CD1c-positive myeloid dendritic cell (primary cell): Measurements from ENCODE around the gene SLC38A7.
"Not testable (repeated sequence)": the region's sequence is repeated elsewhere in the genome, so short reads cannot be mapped to it uniquely, and the experiment has no call there.

ENCODE experiments used
- DNase-seq: peaks from one replicate; pipeline ENCODE4 v3.0.0-alpha.2; 2016; ENCODE audit errors: extremely low spot score

The SLC38A7 gene

GRCh38 chr16:58678269-58678668 lies 6.3 kb downstream of the SLC38A7 start:
- DNase-seq, result no peak

GRCh38 chr16:58670946-58671583 lies 13.5 kb downstream of the SLC38A7 start:
- no peak for DNase-seq

- DNase-seq, result no peak
These were observed 14.4 kb downstream of the SLC38A7 start for GRCh38 chr16:58670177-58670576.

GRCh38 chr16:58665200-58665599 lies 19.4 kb downstream of the SLC38A7 start:
- DNase-seq, result no peak

GRCh38 chr16:58661199-58661830 lies 23.3 kb downstream of the SLC38A7 start:
- peak; percentile 79 for DNase-seq

GRCh38 chr16:58659911-58660310 lies 24.7 kb downstream of the SLC38A7 start:
- DNase-seq, result not testable (repeated sequence)

GRCh38 chr16:58658796-58659211 lies 25.8 kb downstream of the SLC38A7 start:
- peak; percentile 10 for DNase-seq

- no peak for DNase-seq
These were observed 27.7 kb downstream of the SLC38A7 start for GRCh38 chr16:58656899-58657298.

GRCh38 chr16:58655215-58655596 lies 29.4 kb downstream of the SLC38A7 start:
- DNase-seq, result no peak

- no peak for DNase-seq
These were observed 29.9 kb downstream of the SLC38A7 start for GRCh38 chr16:58654560-58655214.

GRCh38 chr16:58652741-58653140 lies 31.8 kb downstream of the SLC38A7 start:
- no peak for DNase-seq

- no peak for DNase-seq
These were observed 32.6 kb downstream of the SLC38A7 start for GRCh38 chr16:58651965-58652348.

GRCh38 chr16:58649707-58650106 lies 34.9 kb downstream of the SLC38A7 start:
- no peak for DNase-seq

- no peak for DNase-seq
These were observed 37.5 kb downstream of the SLC38A7 start for GRCh38 chr16:58647107-58647506.

- no peak for DNase-seq
These were observed 39.6 kb downstream of the SLC38A7 start for GRCh38 chr16:58644765-58645487.

GRCh38 chr16:58644108-58644507 lies 40.5 kb downstream of the SLC38A7 start:
- DNase-seq, result no peak

GRCh38 chr16:58640949-58641348 lies 43.6 kb downstream of the SLC38A7 start:
- DNase-seq, result no peak

GRCh38 chr16:58639836-58640235 lies 44.7 kb downstream of the SLC38A7 start:
- DNase-seq, result no peak

GRCh38 chr16:58639230-58639629 lies 45.3 kb downstream of the SLC38A7 start:
- no peak for DNase-seq

GRCh38 chr16:58638148-58639036 lies 46.2 kb downstream of the SLC38A7 start:
- no peak for DNase-seq

- DNase-seq, result not testable (repeated sequence)
These were observed 47.5 kb downstream of the SLC38A7 start for GRCh38 chr16:58637021-58637420.
